GM18861 (cell line): Measurements from ENCODE around the gene LRBA.
"Not testable (repeated sequence)": the region's sequence is repeated elsewhere in the genome, so short reads cannot be mapped to it uniquely, and the experiment has no call there.

ENCODE experiments used
- ATAC-seq: cut with Tn5 transposase; IDR thresholded peaks from one replicate; pipeline ENCODE4 v1.9.1; 2021; ENCODE audit not compliant: unreplicated experiment

The LRBA gene

DNA sequence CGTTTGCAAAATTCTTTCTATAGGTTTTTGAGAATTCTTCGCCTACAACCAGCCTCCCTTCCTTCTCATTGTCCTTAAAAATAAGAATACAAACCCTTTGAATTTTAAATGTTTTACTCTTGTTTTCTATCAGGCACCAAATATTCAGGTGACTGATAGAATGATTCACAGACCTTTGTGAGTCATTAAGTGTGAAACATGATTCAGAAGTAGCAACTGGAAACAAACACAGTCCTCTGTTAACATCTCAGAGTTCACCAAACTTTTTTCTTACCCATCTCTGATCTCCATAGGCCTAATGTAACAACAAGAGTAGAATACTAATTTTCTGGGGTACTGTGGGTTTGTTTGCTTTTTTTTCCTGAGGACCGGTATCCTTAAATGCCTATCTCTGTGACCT is 496.5 kb downstream of the LRBA start:
- peak; percentile 58 for ATAC-seq

DNA sequence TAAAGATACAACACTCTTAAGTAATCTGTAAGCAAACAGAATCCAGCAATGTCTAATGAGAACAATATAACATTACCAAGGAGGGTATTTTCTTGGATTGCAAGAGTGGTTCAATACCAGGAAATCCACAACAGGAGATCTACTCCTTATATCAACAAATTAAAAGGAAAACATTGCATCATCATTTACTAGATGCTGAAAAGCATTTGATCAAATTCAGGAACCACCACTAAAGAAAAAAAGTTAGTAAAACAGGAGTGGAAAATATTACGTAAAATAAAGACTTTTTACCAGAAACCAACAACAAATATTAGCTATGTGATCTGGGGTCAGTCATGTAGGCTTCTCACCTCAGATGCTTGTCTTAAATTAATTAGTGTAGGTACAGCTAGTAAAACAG is 499.9 kb downstream of the LRBA start:
- no peak for ATAC-seq

DNA sequence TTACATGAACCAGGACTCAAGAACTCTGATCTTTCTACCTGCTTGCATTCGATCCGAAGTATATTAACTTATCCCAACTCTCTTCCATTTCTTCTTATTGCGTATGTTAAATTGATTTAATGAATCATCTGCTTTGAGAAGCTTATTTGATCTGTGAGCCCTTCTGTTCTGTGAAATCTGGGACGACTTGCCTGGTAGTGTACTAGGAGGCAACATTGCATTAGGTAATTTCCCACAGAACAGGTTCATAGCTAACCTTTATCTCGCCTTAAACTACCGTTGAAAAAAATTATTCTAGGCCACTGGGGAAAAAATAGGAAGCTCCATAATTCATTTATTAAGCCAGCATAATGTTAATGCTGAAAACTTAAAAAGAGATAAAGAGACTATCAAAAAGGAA is 500.4 kb downstream of the LRBA start:
- no peak for ATAC-seq

DNA sequence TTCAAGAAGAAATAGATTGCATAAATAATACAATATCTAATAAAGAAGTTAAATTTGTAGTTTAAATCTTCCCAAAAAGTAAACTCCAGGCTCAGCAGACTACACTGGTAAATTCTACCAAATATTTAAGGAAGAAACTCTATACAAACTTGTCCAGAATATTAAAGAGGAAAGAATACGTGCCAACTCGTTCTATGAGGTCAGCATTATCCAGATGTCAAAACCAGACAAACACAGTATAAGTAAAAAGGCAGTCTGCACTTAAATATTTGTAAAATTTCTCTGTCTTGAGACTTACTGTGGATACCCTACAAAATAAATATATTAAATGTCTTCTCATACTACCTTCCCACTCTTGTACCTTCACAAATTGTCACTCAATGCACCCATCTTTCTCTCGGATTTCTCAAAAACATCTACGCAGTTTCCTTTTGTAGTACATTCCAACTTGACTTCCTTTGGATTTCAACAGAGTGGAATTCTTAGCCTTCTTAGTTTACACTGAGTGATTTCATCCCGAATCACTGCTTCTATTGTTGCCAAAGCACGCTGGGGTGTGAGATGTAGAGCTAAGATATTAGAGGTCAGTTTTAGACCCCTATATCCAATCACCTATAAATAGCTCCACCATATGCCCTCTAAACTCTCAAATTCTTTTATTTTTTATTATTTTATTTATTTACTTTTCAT is 504.8 kb downstream of the LRBA start:
- no peak for ATAC-seq

DNA sequence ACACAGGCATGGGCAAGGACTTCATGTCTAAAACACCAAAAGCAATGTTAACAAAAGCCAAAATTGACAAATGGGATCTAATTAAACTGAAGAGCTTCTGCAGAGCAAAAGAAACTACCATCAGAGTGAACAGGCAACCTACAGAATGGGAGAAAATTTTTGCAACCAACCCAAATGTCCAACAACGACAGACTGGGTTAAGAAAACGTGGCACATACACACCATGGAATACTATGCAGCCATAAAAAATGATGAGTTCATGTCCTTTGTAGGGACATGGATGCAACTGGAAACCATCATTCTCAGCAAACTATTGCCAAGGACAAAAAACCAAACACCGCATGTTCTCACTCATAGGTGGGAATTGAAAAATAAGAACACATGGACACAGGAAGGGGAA is 507.4 kb downstream of the LRBA start:
- ATAC-seq, result not testable (repeated sequence)

DNA sequence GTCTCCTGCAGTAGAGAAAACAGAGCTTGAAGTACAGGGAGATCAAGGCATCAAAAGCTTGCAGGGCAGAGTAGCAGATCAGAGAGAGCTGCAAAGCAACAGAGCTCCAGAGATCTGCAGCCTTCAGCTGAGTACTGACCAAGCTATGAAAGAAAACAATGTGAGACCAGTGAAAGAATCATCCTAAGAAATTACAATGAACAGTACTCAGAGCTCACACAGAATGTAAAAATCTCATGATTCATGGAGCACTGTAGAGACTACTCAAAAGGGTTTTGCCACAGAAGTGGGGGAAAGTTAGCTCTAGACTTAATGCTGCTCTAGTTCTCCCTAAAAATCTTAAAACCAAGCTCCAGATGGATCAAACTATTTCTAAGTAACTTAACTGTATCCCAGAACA is 513.1 kb downstream of the LRBA start:
- no peak for ATAC-seq

DNA sequence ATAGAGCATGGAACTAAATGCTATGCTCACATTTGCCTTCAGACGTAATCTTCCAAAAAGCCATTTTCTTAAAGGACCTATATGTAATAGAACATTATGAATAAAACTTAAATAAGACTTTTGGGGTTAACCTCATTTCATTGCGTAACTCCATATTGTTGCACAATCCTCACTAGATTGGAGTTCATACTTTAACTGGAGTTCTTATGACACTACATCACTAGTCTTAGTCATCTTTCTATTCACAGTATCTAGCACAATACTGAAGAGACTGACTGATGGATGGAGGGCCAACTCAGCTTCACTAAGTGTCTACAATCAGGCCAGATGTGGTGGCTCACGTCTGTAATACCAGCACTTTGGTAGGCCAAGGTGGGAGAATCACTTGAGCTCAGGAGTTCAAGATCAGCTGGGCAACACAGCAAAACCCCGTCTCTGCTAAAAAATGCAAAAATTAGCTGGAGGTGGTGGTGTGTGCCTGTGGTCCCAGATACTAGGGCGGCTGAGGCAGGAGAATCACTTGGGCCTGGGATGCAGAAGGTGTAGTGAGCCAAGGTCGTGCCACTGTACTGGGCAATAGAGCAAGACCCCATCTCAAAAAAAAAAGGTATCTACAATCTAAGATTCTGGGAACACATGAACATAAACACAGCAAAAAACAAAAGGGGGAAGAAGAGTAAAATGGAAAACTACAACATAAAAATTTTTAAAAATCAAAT is 513.9 kb downstream of the LRBA start:
- ATAC-seq, result no peak

DNA sequence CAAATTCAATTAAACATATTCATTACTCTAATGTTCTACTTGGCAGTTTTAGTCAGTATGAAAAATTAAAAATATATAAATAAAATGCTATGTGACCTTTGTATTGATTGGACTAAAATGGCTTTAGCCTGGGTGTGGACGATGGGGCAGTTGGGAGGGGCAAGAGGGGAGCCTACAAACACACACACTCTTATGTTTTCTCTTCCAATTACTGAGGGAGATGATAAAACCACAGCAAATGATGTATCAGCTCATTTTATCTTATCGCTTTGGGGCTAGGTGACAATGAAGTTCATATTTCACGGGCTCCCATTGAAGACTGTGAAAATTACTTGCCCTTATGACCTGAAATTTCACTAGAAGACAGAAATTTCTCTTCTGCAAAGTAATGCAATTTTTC is 517.5 kb downstream of the LRBA start:
- ATAC-seq, result no peak

DNA sequence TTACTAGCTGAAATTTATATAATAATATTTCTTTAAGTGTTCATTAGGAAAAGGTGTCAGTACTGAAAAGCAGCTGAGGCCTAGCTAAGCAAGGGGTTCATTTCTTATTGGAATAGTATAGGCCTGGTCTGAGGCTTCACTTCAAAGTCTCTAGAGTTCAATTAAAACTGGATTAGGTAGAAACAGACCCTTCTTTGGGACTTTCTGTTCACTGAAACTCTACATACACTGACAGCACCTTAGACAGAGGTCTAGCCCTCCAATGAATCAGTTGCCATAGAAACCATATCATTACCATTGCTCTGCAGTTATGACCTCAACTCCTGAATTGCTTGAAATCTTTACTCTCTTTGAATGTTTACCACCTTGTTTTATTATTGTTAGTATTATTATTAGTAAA is 519.5 kb downstream of the LRBA start:
- no peak for ATAC-seq

DNA sequence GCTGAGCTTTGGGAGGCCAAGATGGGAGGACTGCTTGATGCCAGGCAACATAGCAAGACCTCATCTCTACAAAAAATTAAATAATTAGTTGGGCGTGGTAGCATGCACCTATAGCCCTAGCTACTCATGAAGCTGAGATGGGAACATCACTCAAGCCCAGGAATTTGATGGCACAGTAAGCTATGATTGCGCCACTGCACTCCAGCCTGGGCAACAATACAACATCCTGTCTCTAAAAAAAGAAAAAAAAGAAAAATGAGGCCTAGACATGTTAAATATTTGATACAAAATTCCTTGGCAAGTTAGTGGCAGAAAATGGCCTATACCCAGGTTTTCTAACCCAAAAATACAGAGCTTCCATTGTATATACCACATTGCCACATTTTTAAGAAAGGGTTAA is 521.2 kb downstream of the LRBA start:
- ATAC-seq, result no peak

DNA sequence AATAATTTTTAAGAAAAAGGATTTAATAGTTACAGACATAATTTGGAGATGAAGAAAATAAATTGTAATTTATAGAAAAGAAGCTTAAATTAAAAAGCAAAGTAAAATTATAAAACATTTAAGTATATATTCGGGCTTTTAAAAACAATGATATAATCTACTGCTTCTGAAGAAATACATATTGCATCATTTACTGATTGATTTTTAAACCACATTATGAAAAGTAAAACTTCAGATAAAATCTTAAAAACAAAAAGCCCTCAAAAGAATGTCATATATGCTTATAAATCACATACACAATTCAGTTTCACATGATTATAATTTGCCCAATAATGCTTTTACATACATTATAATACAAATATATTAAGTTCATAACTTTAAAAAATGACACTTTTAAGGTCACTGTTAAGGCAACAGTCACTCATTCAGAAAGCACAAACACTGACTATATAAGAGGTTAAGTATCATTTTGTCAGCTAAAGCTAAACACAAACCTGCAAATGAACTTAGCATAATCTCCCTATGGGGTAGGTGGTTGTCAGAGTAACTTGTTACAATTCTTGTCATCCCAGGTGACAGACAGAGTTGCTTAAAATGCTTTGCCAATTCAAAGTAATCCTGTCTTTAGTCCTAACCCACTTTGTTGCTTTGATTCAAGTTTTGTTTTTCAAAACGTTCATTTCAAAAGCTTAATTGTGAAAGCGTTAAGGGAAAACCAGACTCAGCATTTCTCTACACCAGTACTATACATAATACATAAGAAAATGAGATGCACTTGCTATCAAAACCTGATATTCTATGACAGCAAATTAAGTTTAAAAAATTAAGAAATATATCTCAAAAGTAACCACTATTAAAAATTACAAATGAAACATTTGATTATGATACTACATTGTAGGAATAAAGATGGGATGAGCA is 523.7 kb downstream of the LRBA start:
- ATAC-seq, result no peak

DNA sequence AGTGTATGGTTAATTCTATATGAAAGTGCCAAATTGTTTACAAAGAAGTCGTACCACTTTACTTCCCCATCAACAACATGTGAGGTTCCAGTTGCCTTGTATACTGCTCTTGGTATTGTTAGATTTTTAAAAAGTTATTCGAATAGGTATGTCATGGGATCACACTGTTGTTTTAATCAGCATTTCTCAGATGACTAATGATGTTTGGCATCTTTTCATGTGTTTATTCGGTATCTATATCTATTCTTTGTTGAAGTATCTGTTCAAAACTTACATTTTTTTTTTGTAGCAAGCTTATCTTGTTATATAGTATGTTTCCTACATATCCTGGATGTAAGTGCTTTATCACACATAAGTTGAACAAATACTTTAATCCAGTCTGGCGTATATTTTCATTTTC is 532.5 kb downstream of the LRBA start:
- no peak for ATAC-seq

DNA sequence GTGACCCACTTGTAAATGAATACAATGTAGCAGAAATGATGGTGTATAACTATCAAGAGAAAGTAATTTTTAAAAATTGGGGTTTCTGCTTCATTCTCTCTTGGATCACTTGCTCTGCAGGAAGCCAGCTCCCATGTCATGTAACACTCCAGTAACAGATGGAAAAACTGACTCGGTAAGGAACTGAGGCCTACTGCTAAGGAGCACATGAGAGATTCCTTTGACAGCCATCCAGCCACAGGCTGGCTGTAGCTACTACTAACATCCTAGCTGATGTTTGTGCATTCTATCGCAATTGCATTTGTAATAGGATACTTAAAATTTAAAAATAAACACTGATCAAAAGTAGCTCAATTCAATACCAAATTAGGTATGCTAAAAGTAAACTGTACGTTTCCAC is 535.4 kb downstream of the LRBA start:
- no peak for ATAC-seq

DNA sequence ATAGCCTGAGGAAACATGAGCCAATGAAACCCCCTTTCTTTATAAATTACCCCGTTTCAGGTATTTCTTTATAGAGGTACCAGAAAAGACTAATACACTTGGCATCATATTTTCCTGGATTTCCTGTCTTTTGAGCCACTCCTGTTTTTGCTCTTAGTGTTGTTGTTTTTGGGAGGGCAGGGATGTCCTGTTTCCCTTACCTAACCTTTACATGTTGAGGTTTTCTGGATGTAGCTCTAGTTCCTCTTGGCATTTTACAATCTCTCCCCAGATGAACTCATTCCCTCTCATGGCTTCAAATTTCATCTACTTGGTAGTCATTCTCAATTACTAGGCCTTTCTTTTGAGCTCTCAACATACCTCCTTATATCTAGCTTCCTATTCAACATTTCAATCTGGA is 537.2 kb downstream of the LRBA start:
- ATAC-seq, result no peak

DNA sequence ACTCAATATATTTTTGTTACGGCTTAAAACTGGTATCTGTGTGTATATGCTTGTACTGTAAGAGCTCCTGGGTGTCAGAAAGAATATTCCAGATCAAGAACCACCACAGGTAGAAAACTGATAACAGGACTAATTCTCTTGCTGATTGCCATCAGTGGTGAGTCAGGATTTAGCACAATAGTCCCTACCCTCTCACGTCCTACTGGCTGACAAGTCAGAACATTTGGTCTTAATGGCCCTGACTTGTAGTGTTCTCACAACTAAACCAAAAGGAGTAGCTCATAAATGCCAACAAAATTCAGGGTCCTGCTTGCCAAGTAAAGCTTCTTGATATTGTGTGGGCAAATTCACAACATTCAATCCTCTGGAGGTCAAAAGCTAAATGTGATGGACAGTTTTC is 538.3 kb downstream of the LRBA start:
- no peak for ATAC-seq

DNA sequence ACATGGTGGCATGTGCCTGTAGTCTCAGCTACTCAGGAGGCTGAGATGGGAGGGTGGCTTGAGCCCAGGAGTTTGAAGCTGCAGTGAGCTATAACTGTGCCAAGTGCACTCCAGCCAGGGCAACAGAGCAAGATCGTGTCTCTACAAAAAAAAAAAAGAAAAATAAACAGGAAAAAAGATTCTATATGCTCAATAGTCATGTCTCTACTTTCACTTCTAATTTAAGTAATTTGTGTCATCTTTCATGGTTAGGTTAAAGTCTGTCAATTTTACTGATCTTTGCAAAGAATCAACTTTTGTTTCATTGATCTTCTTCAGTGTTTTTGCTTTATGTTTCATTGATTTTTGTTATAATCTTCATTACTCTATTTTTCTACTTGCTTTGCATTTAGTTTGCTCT is 539.3 kb downstream of the LRBA start:
- no peak for ATAC-seq

DNA sequence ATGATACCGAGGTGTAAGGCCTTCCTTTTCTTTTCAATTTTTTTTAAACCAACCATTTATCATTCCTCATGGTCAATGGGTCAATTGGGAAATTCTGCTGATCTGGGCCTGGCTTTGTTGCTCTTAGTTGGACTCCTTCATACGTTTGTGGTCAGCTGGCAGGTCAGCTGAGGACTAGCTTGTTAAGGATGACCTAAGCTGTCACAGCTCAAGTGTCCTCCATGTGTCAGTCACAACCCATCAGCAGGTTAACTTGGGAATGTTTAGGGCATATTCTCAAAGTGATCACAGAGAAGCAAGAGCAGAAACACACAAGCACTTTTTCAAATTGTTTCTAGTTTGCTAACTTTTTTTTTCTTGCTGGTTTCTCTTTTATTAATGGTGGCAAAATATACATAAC is 550.6 kb downstream of the LRBA start:
- ATAC-seq, result no peak

DNA sequence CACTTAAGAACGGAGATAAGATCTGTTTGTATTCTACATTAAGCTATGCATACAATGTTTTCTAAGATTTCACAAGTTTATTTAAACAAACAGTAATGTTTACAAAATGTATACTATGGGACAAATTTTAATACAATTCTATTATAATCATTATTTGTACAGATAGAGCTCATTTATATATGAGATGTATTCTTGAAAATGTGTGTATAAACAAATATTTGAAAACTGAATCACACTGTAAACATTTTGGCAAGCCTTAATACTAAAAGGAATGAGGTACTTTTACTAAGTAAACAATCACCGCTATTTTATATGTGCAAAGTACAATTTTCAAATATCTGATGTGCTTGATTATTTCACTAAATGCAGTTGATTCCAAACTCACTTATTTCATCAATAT is 552.3 kb downstream of the LRBA start:
- no peak for ATAC-seq

DNA sequence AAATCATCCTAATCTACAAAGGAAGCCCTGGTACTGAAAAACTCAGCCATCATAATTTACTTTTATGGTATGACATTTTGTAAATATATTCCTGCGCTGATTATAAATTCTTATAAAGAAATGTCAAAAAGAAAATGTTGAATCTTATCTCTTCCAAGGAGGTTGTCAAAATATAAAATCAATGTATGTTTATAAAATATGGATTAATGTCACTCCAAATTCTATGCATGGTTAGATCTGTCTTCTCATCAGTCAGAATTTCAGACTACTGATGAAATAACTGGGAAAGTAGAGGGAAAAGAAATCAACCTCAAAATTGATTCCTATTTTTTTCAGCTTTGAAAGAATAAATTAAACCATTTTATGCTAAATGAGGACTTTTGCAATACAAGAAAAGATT is 553.1 kb downstream of the LRBA start:
- ATAC-seq, result no peak

DNA sequence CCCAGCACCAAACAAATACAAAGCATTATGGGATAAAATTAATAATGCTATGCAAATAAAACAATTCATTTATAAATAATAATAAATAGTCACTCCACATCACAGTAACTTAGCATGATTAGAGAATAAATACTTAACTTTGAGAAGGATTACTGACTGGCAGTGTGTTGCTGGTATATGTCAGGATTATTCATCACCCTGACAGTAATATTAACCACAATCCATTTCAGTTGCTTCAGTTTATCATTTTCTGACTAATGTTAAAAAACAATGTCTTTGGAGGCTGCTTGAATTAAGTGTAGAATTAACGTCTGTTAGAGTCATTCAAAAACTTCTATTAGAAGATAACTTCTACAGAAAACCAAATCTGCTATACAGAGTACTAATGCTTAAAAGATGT is 557.3 kb downstream of the LRBA start:
- no peak for ATAC-seq

DNA sequence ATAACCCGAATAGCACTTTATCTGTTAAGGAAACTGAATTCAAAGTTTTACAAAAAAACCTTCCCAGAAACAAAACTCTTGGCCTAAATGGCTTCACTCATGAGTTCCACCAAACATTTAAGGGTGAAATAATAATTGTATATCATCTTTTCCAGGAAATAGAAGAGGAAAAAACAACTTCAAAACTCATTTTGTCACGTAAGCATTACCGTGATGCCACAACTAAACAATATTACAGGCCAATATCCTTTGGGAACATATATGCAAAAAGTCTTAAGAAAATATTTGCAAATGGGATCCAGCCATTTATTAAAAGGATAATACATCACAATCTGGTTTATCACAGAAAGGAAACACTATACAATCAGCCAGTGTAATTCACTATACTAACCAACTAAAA is 563.2 kb downstream of the LRBA start:
- ATAC-seq, result no peak

DNA sequence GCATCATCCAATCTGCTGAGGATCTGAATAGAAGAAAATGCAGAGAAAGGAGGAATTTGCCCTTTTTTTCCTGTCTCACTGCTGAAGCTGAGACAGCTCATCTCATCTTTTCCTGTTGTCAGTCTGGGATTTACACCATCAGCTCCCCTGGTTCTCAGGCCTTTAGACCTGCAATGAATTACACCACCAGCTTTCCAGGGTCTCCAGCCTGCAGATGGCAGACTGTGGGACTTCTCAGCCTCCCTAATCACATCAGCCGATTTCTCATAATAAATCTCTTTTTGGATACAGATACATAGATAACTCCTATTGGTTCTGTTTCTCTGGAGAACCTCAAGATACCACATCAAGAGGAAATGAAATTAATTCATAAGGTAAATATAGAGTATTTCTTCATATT is 567.7 kb downstream of the LRBA start:
- no peak for ATAC-seq
